Globus pallidus (tissue), 1 donor: ENCODE measurements around the gene NRG3.

ENCODE experiments used
- DNase-seq: peaks from one replicate; pipeline ENCODE4 v3.0.0-alpha.2; 2015; ENCODE audit warnings: low spot score

The NRG3 gene

GRCh38 chr10:81874875-81875466 is at the start of gene NRG3:
Gene NRG3 (plus strand): TSS chr10:81875194.
- no peak for DNase-seq

DNA sequence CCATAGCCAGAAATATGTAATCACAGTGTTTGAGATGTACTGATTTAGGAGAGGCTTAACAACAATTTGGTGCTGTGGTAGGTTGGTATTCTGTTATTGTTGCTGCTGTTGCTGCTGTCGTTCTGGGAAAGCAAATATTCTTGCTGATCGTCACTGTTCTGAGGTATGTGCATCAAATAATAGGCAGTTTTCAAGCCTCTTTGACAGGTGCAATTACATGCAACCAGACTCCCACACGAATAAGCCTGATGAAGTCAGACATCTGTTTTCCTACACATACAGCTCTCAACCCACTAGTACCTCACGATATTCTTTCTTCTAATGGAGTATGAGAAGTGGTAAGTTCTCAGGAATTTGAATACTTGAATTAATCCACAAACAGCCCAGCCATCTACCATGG is 46.7 kb upstream of the NRG3 start:
- no peak for DNase-seq

DNA sequence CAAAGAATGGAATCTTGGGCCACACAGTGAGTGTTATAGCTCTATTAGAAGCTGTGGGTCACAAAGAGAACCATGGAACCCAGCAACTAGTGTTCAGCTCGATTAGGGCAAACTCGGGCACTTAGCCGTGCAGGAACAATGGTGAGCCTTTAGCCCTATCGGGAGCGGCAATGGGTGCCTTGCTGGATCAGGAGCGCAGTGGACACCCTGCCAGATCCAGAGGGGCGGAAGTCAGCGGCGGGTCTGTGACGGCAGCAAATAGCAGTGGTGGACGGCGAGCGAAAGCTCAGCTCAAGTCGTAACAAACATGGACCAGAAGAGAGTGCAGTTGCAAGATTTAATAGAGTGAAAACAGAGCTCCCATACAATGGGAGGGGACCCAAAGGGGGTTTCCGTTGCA is 43.9 kb upstream of the NRG3 start:
- no peak for DNase-seq

DNA sequence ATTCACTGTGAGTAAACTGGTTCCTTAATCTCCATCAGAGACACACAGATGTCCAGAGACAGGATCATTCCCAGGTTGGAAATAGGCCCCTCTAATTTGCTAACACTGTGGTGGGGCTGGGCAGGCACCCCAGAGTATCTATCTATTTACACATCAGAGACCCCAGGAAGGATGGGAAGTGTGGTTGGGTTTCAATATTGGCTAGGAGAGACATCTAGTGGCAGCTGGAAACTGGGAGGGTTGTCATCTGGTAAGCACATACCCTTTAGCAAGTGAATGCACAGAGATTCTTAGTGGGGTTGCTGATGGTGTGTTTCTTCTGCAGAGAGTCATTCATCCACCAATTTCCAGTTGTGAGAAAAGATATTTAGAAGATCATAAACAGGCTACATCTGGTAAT is 36.0 kb upstream of the NRG3 start:
- DNase-seq: no peak

DNA sequence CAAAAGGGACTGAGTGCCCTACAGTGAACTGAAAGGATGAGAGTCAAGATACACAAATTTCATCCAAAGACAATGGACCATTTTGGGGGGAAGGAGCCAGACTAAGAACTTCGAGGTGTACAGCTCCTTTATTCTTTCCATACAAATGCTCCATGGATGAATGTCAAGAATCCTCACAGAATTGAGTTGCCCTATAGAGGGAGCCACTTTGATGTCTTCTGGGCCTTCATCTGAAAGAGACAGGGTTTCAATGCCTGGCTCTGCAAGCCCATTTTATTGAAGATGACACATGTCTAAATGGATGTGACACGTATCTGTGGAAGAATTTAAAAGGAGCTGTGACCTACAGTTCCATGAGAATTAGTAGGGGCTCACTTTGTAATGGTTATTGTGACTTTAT is 32.0 kb upstream of the NRG3 start:
- no peak for DNase-seq

GRCh38 chr10:81847675-81848074 is 27.3 kb upstream of the NRG3 start:
- DNase-seq: no peak

- no peak for DNase-seq
Measured at GRCh38 chr10:81848514-81848913, 26.5 kb upstream of the NRG3 start.

- no peak for DNase-seq
Measured at GRCh38 chr10:81848931-81849330, 26.1 kb upstream of the NRG3 start.

- DNase-seq: no peak
Measured at GRCh38 chr10:81862596-81862995, 12.4 kb upstream of the NRG3 start.

GRCh38 chr10:81863771-81864170 is 11.2 kb upstream of the NRG3 start:
- no peak for DNase-seq

DNA sequence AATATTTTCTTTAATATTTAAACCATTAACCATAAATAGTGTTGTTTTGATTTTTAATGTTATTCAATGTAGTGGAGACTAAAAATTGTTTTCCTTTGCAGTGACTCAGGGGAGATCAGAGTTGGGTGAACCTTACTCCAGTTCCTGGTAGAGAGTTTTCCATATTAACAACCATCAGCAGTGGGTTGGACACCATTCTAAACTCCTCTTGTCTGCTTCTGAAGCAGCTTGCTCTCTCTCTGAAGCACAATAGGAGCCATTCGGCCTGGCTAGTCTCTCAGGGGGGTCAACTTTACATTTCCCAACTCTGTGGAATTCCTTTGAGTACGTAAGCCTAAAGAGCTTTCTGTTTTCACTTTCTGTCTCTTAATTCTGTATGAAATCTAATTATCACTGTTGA is 9.4 kb upstream of the NRG3 start:
- no peak for DNase-seq

- no peak for DNase-seq
Measured at GRCh38 chr10:81866753-81867152, 8.2 kb upstream of the NRG3 start.

GRCh38 chr10:81870472-81870871 is 4.5 kb upstream of the NRG3 start:
- DNase-seq: no peak

- no peak for DNase-seq
Measured at GRCh38 chr10:81871558-81871957, 3.4 kb upstream of the NRG3 start.

DNA sequence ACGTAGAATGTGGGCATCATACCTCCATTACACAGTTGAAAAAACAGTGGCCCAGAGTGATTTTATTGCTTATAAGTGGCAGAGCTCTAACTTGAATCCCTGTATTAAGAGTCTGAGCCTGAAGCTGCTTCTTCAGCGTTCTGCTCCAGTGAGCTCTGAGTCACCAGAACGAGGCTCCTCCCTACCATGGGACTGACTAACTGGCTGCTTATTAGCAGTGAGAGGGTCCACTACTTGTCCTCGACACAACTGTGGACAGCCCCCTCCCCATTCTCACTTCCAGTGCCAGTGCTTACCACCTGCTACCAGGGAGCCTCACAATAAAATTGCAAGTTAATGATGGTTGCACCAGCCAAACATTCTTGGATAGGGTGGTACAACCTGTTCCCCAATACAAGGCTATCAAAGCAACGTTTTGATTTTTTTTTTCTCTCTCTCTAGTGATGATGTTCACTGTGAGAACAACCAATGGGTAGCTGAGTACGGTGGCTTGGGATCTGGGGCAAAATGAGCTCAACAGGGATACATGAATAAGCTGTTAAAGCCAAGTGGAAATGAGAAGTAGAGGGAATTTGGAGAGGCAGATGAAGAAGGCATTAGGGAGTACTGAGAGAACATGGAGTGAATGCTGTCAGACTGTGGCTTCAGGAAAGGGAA is 2.7 kb upstream of the NRG3 start:
- no peak for DNase-seq

GRCh38 chr10:81873231-81873931 is 1.6 kb upstream of the NRG3 start:
- no peak for DNase-seq

- DNase-seq: no peak
Measured at GRCh38 chr10:81873932-81874816, 820 bp upstream of the NRG3 start.

GRCh38 chr10:81875467-81876252 is 666 bp downstream of the NRG3 start:
- DNase-seq: no peak

- DNase-seq: no peak
Measured at GRCh38 chr10:81876253-81877077, 1.5 kb downstream of the NRG3 start.

DNA sequence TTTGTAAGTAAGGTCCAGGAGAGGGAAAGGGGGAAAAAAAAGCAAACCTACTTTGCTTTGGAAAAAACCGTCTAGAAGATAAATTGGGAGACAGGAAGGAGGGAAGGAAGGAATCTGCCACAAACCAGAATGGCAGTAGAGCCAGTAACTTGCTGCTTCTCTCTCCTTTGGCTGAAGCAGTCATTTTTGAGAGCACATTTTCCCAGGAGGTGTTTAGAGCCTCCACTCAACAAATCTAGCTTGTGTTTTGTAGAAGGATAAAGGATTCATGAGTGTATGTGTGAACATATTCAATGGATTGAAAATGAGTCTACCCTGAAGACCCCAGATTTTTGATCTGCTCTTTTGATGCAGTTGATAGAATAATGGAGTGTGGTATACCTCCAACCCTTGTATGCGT is 2.6 kb downstream of the NRG3 start:
- no peak for DNase-seq

DNA sequence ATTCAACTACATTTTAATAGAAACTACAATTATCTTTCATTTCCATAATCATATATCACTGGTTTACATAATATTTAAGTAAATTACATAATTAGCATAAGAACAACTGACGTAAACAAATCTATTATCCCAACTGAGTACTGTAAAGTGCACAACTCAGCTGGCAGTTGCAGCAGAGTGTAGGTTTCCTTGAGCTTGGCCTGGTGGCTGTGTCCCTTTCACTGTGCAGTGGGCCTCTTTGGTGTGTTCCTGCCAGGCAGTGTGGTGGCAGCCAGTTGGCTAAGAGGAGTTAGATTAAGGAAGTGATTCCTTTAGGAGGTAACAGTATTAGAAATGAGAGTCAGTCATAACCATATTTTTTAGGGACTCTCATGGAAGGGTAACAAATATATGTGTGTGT is 7.0 kb downstream of the NRG3 start:
- DNase-seq: no peak
